Medulla oblongata (tissue), 1 donor: ENCODE data around the gene LGR4.

ENCODE experiments used
- DNase-seq: peaks from one replicate; pipeline ENCODE4 v3.0.0-alpha.2; 2015; ENCODE audit errors: extremely low spot score

LGR4 gene

DNA sequence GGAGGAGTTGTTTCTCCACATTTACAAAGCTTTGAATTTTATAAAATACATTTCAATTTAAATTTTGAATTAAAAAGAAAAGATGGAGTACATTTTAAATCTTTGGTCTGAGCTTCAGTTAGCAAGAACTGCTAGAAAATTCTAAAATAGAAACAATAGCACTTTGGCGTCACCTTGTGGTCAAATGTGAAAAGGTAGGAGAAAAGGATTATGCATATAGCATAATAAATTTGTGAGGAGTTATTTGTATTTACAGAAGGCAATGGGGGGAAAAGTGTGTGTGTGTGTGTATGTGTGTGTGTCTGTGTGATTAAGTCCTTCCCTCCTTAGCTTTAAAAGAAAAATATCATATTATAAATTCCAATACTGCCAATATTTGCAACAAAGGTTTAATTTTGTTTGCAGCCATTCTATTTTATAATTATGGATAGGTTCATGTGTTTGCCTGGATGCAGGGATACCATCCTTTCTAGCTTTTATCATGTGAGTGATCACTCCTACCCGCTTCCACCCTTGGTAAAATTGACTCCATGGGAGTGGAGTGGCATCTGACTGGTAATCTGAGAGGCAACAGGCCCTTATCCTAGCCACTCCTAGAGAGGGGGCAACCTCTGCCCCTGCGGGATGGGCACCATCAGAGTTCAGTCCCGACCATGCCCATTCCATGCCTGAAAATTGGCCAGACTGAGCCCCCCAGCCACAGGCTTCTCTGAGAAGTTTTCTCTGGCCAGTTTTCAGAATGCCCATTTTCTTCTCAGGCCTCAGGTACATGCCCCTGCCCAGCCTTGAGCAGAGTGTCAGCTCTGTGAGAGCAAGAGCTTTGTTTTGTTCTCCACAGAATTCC lies 13.6 kb upstream of the LGR4 start:
- DNase-seq = peak; percentile 87

DNA sequence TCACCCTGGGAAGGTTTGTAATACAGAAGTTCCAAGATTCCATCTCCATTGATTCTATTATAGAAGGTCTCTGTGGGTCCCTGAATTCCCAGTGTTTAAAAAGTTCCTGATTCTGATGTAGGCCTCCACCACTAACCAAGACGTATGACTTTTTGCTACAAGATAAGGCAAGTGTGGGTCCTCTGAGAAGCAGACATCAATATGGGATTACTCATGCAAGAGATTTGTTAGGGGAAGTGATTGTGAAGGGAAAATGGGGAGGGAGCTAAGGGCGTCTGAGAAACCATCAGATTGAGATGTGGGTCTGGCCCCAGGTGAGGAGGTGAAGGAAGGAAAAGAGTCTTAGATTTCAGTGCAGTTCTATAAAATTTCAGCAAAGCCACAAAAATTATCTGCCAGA lies 10.2 kb upstream of the LGR4 start:
- no peak for DNase-seq

GRCh38 chr11:27481992-27482391 lies 9.4 kb upstream of the LGR4 start:
- no peak for DNase-seq

DNA sequence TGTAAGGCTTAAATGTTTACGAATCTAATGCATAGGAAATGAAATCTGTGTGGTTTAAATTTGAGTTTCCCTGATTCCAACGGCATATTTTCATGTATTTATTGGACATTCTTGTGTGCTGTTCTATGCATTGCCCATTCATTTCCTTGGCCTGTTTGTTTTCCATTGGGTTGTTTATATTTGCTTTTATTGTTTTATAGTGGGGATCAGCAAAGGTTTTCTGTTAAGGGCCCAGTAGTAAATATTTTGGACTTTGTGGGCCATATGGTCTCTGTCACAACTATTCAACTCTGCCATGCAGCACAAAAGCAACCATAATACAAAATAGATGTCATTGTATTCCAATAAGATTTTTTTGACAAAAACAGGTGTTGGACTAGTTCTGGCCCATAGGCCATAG lies 5.2 kb upstream of the LGR4 start:
- DNase-seq = no peak

GRCh38 chr11:27477243-27477642 lies 4.7 kb upstream of the LGR4 start:
- DNase-seq = no peak

GRCh38 chr11:27475622-27476021 lies 3.0 kb upstream of the LGR4 start:
- no peak for DNase-seq

- DNase-seq = peak; percentile 53
Measured at GRCh38 chr11:27473017-27473406, 422 bp upstream of the LGR4 start.

DNA sequence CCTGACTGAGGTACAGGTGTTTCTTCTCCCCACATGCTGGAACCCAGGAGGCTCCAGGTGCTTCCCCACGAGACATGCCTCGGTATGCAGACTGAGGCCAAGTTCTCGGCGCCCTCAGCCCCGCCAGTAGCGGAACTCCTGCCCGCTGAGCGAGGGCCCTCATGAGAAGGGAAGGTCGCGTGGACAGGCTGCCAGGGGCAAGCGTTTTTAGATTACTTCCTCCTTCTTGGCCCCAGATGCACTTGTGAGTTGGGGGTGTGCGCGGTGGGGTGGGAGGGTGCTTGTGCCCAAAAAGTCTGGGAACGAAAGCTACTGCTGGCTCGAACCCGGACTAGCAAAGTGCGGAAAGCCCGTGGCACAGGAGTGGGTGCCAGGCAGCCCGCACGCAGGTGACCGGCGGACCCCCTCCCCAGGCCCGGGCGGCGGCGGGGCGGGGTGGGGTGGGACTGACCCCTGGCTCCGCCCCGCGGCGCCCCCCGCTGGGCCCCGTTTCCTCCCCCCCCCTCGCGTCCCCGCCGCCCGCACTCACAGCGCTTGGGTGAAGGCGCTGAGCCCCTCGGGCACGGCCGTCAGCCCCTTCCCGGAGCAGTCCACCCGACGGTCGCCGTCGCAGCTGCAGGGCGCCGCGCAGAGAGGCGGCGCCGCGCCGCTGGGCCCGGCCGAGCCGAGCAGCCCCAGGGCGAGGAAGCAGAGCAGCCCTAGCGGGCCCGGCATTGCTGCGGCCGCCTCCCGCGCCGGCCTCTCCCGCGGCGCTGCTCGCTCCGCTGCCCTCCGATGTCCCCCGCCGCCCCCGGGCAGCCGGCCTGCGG lies 797 bp downstream of the LGR4 start:
- peak; percentile 56 for DNase-seq

DNA sequence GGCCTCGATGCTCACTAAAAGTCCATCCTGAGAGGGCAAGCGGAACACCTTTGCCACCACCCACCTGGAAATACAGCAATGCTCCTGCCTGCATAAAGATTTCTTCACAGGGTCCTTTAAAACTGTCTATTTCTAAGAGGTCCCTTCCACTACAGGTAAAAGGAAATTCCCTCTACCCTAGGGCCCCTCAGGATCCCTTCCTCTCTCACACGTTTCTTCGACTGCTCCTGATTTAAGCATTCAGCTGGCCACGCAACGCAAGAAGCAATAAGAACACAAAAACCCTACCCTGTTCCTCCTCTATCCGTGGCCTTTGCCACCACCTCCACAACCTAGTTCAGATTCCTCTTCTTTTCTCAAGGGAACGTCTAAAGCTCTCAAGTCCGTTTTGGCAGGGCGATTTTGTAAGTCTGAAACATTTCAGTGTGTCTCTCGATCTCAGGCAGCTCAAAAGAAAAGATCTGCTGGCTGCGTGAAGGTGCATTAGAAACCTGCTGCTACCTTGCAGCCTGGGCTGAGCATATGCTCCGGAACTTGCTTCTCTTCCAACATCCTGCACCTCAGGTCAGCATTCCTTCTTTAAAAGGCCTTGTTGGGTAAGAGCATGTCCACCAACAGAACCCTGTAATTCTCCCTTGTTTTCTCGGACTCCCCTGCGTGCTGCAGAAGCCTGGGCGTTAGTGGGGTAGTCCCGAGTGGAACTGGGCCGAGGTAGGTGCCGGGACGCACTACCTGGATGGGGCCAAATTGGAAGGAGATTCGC lies 1.6 kb downstream of the LGR4 start:
- DNase-seq = no peak

DNA sequence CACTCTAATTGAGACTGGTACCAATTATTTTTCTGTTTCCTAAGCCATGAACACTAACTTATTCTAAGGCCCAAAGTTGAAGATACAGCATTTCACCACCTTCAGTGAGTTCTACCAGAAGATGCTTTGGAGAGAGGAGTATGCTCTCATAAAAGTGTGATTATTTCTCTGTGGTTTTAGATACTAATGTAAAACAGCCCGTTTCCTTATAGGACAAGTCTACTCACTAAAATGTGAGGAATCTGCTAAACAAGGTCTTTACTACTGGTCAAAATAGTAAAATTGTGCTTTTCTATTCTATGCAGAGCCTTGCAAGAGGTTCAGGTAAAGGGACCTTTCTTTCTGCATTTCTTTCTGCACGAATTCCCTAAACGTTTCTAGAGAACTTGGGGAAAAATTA lies 2.4 kb downstream of the LGR4 start:
- no peak for DNase-seq

DNA sequence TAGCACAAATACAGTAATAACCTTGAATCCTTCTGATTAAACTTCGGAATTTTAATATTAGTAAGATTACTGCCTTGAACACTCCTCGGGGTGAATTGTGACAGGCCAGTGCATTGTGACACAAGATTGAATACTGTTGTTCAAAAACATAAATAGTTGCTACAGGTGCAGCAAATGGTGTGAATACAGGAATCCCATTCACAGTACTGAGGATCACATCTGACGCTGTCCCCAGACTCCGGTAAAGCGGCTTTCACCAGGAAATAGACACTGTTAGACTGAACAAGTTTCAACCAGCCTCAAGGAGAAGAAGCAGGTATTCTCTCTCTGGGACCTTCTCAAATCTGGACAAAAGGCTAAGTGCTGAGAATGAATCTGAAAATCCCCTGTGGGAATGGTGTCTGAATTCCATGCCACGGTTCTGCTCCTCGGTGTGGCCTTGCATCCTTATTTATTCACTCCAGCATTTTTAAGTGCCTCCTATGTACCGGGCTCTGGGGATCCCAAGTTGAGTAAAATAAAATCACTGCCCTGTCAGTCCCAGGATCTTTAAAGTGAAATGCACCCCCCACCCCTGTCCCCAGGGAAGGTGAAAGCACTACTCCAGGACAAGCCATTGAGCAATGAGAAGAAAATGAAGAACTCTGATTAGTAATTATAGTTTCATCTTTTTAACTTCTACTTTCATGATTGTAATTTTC lies 3.4 kb downstream of the LGR4 start:
- DNase-seq = no peak

- no peak for DNase-seq
Measured at GRCh38 chr11:27468209-27468994, 4.2 kb downstream of the LGR4 start.

- DNase-seq = no peak
Measured at GRCh38 chr11:27467181-27467913, 5.2 kb downstream of the LGR4 start.

DNA sequence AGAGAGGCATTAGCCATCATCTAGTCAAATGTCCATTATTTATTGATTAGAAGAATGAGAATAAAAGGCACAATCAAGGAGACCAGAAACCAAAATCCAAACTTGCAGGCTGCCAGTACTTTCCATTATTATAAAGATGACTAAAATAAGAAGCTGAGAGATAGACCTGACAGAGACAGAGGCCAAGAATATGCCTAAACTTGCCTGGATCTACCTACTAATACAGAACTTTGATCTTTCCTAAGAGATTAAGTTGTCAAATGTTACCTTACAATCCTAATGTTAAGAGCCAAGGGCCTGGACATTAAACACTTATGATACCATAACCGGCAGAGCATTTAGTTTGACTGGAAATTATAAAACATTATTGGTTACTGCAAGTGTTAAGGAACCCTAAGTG lies 6.2 kb downstream of the LGR4 start:
- no peak for DNase-seq

GRCh38 chr11:27465629-27466028 lies 7.0 kb downstream of the LGR4 start:
- no peak for DNase-seq

GRCh38 chr11:27464909-27465308 lies 7.7 kb downstream of the LGR4 start:
- DNase-seq = no peak

GRCh38 chr11:27464289-27464696 lies 8.3 kb downstream of the LGR4 start:
- DNase-seq = no peak

GRCh38 chr11:27462543-27462942 lies 10.0 kb downstream of the LGR4 start:
- DNase-seq = no peak

DNA sequence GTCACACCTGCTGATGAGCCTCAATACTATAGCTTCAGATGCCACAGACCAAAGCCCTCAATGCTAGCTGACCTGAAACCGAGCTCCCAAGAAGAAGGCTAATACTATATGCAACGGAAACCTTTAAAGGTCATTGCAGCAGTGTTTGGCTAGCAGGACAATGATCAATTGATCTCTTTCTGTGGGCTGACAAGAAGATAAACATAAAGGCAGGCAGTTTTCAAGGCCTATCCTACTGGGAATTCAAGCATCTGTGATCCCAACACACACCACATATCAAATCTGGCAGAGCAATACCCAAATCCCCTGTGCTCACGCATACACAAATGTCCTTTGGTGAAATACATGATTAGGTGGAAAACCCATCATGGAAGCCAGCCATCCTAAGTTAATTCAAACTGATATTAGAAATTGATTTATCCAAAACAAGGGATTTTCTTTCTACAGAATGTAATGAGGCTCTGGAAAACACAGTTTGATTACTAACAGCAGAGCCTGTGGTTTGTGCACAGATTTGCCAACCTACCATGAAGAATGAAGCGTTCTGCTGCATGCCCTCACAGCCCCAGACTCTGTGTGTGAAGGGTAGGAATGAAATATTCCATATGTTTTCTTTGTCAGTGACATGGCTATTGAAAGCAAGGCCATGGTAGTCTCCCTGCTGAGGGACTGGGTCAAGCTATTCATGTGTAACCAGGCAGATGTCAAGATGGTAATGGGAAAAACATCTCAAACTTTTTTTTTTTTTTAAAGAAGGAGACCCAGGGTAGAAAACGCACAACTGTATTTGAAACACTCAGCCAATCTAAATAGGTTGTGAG lies 12.2 kb downstream of the LGR4 start:
- DNase-seq = no peak
